NB4 (cell line): Measurements from ENCODE around the gene CAPZA2.

Experiments
- DNase-seq: peaks from one replicate; pipeline ENCODE4 v3.0.0; 2010; ENCODE audit warnings: low read depth
- H3K4me3 ChIP-seq: one replicate; pipeline ENCODE4 v1.5.1; 2011; ENCODE audit warnings: mild to moderate bottlenecking, low read depth, low read length, moderate library complexity
- CTCF ChIP-seq: IDR thresholded peaks from one replicate; pipeline ENCODE4 v1.5.1; 2012; ENCODE audit warnings: low read depth, low read length
- MYC ChIP-seq: IDR thresholded peaks from 2 replicates; pipeline ENCODE4 v1.6.1; 2011; ENCODE audit warnings: low read depth, low read length
- POLR2A ChIP-seq: IDR thresholded peaks from 2 replicates; pipeline ENCODE4 v1.6.1; 2011; ENCODE audit warnings: mild to moderate bottlenecking; ENCODE audit not compliant: insufficient read length; ENCODE audit errors: extremely low read depth
- TF ChIP-seq, protein P1 (sequence below): IDR thresholded peaks from 2 replicates; pipeline ENCODE4 v1.6.1; 2011; ENCODE audit warnings: low read depth, low read length

CAPZA2 gene

DNA sequence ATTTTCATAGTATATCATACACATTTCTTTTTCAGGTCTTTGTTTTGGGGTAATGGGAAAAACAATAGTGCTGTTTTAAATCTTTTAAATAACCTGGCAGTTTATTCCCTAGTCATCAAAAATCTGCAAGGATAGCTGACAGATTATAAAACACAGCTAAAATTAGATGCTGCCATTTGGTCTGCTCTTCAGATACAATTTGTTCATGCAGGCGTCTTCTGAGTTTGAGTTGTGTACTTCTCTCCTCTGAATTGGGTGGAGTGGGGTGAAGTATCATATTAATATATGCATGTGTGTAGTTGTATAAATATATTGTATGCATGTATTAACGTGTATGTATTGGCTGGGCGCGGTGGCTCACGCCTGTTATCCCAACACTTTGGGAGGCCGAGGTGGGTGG lies 48.0 kb downstream of the CAPZA2 start:
- H3K4me3 ChIP-seq = no peak overlapping the region
- TF ChIP-seq, protein P1, sequence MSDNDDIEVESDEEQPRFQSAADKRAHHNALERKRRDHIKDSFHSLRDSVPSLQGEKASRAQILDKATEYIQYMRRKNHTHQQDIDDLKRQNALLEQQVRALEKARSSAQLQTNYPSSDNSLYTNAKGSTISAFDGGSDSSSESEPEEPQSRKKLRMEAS = no peak
- TF ChIP-seq MYC (no peak), POLR2A (no peak), CTCF (no peak)
- DNase-seq = no peak

- no peak for DNase-seq
- no peak overlapping the region for H3K4me3 ChIP-seq
- TF ChIP-seq, protein P1 = no peak
- TF ChIP-seq CTCF = no peak
- TF ChIP-seq MYC = no peak
- no peak for TF ChIP-seq POLR2A
Observed at GRCh38 chr7:116911801-116912200, 49.4 kb downstream of the CAPZA2 start.

DNA sequence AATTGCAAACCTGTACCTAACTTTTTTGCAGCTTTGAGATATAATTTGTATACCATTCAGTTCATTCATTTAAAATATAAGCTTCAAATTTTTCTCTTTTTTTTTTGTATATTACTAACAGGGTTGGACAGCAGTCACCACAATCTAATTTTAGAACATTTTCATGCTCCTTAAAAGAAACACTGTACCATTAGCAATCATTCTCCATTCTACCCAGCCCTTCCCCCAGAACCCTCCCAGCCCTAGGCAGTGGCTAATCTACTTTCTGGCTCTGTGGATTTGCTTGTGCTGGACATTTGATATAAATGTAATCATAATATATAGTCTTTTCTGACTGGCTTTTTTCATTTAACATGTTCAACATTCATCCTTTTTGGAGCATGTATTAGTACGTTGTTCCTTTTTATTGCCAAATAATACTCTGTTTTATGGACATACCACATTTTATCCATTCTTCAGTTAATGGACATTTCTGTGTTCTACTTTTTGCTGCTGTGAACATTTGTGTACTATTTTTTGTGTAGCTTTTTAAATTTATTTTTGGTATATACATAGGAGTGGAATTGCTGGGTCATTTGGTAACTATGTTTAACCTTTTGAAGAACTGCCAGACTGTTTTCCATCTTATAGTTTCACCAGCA lies 50.0 kb downstream of the CAPZA2 start:
- no peak overlapping the region for H3K4me3 ChIP-seq
- no peak for DNase-seq
- TF ChIP-seq CTCF (no peak), MYC (no peak), POLR2A (no peak)
- TF ChIP-seq, protein P1 = no peak

DNA sequence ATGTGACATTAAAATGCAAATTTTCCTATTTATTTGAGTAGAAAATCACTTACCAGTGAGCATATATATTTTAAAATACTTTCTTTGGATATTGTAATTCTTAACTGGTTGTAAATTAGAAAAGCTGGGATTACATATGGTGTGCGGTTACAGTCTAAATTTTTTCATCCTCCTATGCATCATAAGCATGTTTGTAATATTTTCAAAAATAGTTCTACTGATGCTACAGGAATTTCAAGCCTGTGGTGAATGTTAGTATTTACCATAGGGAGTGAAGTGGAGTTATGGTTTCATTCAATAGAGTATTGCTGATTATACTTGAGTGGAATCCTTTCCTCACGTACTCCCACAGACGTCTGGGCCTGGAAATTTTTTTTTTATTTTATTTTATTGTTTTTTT lies 56.3 kb downstream of the CAPZA2 start:
- DNase-seq = no peak
- H3K4me3 ChIP-seq = no peak overlapping the region
- no peak for TF ChIP-seq MYC
- TF ChIP-seq CTCF = no peak
- TF ChIP-seq POLR2A = no peak
- TF ChIP-seq, protein P1 = no peak

DNA sequence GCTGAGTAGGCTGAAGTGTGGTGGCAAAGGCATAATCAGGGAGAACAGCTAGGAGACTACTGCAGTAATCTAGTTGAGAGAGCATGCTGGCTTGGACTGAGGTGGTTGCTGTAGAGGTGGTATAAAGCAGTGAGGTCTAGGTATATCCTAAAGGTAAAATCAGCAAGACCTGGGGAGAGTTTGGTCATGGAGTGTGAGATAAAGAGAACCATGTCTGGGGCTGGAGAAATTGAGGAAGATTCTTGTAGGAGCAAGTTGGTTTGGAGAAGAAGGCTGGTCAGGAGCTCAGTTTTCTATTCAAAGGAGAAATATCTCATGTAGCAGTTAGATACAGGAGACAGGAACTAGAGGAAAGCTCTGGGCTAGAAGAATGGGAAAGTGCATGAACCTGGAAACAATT lies 58.0 kb downstream of the CAPZA2 start:
- TF ChIP-seq CTCF (no peak), POLR2A (no peak), MYC (no peak)
- TF ChIP-seq, protein P1 = no peak

More for the DNA sequence above, 58.0 kb downstream of the CAPZA2 start:
- H3K4me3 ChIP-seq = no peak overlapping the region
- no peak for DNase-seq
